PFSK-1 (cell line): ENCODE data around the gene SYNC.

Source experiments
- POLR2AphosphoS5 ChIP-seq: IDR thresholded peaks from 2 replicates; pipeline ENCODE4 v1.6.1; 2012; ENCODE audit warnings: low read depth, mild to moderate bottlenecking, control low read depth, low read length, moderate library complexity
- REST ChIP-seq, 2 experiments: IDR thresholded peaks; 2 replicates each; pipeline versions ENCODE4 v1.6.1 to v1.8.0; 2011 to 2012; ENCODE audit warnings: low read depth in 2 of 2, low read length in 2 of 2, control low read depth in 1 of 2, inconsistent platforms in 1 of 2, mild to moderate bottlenecking in 1 of 2, moderate library complexity in 1 of 2; ENCODE audit not compliant: insufficient read depth in 1 of 2
- SIN3A ChIP-seq: IDR thresholded peaks from 2 replicates; pipeline ENCODE4 v1.6.1; 2012; ENCODE audit warnings: mild to moderate bottlenecking, low read length, moderate library complexity, borderline replicate concordance; ENCODE audit not compliant: insufficient read depth
- TAF1 ChIP-seq: IDR thresholded peaks from 2 replicates; pipeline ENCODE4 v1.6.1; 2012; ENCODE audit warnings: low read length, control low read depth, borderline replicate concordance; ENCODE audit not compliant: insufficient read depth

GRCh38 chr1:32719681-32720275, 17.2 kb upstream of the SYNC start:
- TF ChIP-seq TAF1 = no peak
- no peak for TF ChIP-seq POLR2AphosphoS5
- no peak for TF ChIP-seq REST (IDR thresholded peaks at IDR 0.05; ENCODE audit: insufficient read depth in 1 of 2, low read depth in 2 of 2, low read length in 2 of 2)
- no peak for TF ChIP-seq SIN3A
